HG03280 (cell line): Measurements from ENCODE around the gene SERPINA6.
"Not testable (repeated sequence)": the region's sequence is repeated elsewhere in the genome, so short reads cannot be mapped to it uniquely, and the experiment has no call there.

Experiments used
- ATAC-seq: cut with Tn5 transposase; IDR thresholded peaks from one replicate; pipeline ENCODE4 v1.9.1; 2021; ENCODE audit warnings: mild to moderate bottlenecking, moderate library complexity; ENCODE audit not compliant: unreplicated experiment

SERPINA6 gene

GRCh38 chr14:94330432-94330831 lies 7.3 kb upstream of the SERPINA6 start:
- no peak for ATAC-seq

- ATAC-seq = no peak
Measured at GRCh38 chr14:94329857-94330256, 6.7 kb upstream of the SERPINA6 start.

GRCh38 chr14:94328196-94328595 lies 5.1 kb upstream of the SERPINA6 start:
- ATAC-seq = no peak

- no peak for ATAC-seq
Measured at GRCh38 chr14:94321421-94322271, 1.5 kb downstream of the SERPINA6 start.

GRCh38 chr14:94320243-94320642 lies 2.9 kb downstream of the SERPINA6 start:
- ATAC-seq = no peak

GRCh38 chr14:94317259-94317658 lies 5.9 kb downstream of the SERPINA6 start:
- ATAC-seq = no peak

GRCh38 chr14:94316692-94317091 lies 6.4 kb downstream of the SERPINA6 start:
- ATAC-seq = no peak

- no peak for ATAC-seq
Measured at GRCh38 chr14:94314890-94315289, 8.2 kb downstream of the SERPINA6 start.

- ATAC-seq = no peak
Measured at GRCh38 chr14:94313991-94314655, 9.0 kb downstream of the SERPINA6 start.

- no peak for ATAC-seq
Measured at GRCh38 chr14:94312481-94313246, 10.5 kb downstream of the SERPINA6 start.

GRCh38 chr14:94310248-94310647 lies 12.9 kb downstream of the SERPINA6 start:
- ATAC-seq = no peak

GRCh38 chr14:94309721-94310120 lies 13.4 kb downstream of the SERPINA6 start:
- ATAC-seq = no peak

- no peak for ATAC-seq
Measured at GRCh38 chr14:94307410-94307992, 15.6 kb downstream of the SERPINA6 start.

- ATAC-seq = no peak
Measured at GRCh38 chr14:94306047-94306978, 16.8 kb downstream of the SERPINA6 start.

- no peak for ATAC-seq
Measured at GRCh38 chr14:94305620-94306019, 17.5 kb downstream of the SERPINA6 start.

- no peak for ATAC-seq
Measured at GRCh38 chr14:94304243-94304642, 18.9 kb downstream of the SERPINA6 start.

- no peak for ATAC-seq
Measured at GRCh38 chr14:94303111-94303510, 20.0 kb downstream of the SERPINA6 start.

GRCh38 chr14:94298130-94298529 lies 25.0 kb downstream of the SERPINA6 start:
- ATAC-seq = no peak

- ATAC-seq = not testable (repeated sequence)
Measured at GRCh38 chr14:94296181-94296545, 27.0 kb downstream of the SERPINA6 start.
